SH-SY5Y (cell line): ENCODE results near the gene FAM227A.

Experiments
- GATA2 ChIP-seq: IDR thresholded peaks from 2 replicates; pipeline ENCODE4 v1.6.1; 2011; ENCODE audit warnings: mild to moderate bottlenecking, low read depth, low read length
- GATA3 ChIP-seq: IDR thresholded peaks from 2 replicates; pipeline ENCODE4 v1.6.1; 2011; ENCODE audit warnings: low read depth, mild to moderate bottlenecking, low read length, moderate library complexity

DNA sequence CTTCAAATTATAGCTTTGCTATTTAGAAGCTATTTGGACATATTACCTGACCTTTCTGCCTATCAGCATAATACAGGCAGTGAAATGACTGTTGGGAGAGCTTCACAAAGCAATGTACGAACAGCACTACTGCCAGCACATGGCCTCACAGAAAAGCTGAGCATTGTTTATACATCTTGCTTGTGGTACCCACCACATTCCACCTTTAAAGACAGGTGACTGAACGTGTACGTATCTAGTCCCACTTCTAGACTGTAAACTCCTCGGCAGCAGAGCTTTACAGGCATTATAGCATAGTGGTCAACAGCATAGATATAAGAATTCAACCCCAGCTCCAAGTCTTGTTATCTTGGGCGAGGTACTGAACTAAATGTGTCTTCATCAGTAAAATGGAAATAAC lies 43.0 kb upstream of the FAM227A start:
- no peak for TF ChIP-seq GATA3
- TF ChIP-seq GATA2 = no peak
